GM12878 (cell line): ENCODE data around the gene TCP1. TPM values are rescaled to one million over a fixed set of nuclear protein-coding genes. Genes with fewer than 3 reads are reported as not detected.

ENCODE experiments used
- ATAC-seq: fragments of 200-7000 bp; cut with Tn5 transposase; 3 replicates; pipeline ENCODE4 v1.9.1; 2020; ENCODE audit warnings: mild to moderate bottlenecking, moderate library complexity
- BruUV-seq: library from RNA; stranded (reverse); fragments of 400-500 nt; replicated peaks from 2 replicates; lab custom pipeline; 2021; lab: Mats Ljungman, UMichigan
- CTCF ChIA-PET: fragments of 300-600 bp; sonication (Branson Sonifier 250); formaldehyde crosslinking; extraction: SDS; loops from one replicate; lab custom pipeline; 2021; ENCODE audit warnings: inconsistent platforms; lab: Yijun Ruan, JAX
- POLR2A ChIA-PET: fragments of 350-600 bp; formaldehyde crosslinking; extraction: SDS; loops from one replicate; lab custom pipeline; 2021; ENCODE audit warnings: inconsistent platforms; lab: Charles Lee
- RAD21 ChIA-PET: fragments of 300-600 bp; sonication (Branson Sonifier 250); formaldehyde crosslinking; loops from one replicate; lab custom pipeline; 2023; ENCODE audit warnings: antibody characterized with exemption; ENCODE audit not compliant: unreplicated experiment; lab: Charles Lee
- SMC1A ChIA-PET: fragments of 300-600 bp; sonication (Branson Sonifier 250); formaldehyde crosslinking; loops from one replicate; lab custom pipeline; 2023; ENCODE audit not compliant: unreplicated experiment, uncharacterized antibody; lab: Charles Lee
- DNase-seq: peaks from one replicate; pipeline ENCODE4 v3.0.0-alpha.2; 2011; ENCODE audit warnings: low read depth, low spot score
- FAIRE-seq: peaks from 3 replicates; lab custom pipeline; 2011; peaks lifted over from hg19 to GRCh38; lab: Jason Lieb, UNC
- H2AFZ ChIP-seq: 2 replicates; pipeline ENCODE4 v1.6.0; 2011; ENCODE audit warnings: low read depth, low read length, control low read depth; ENCODE audit not compliant: control insufficient read depth
- H3K27ac ChIP-seq: 2 replicates; pipeline ENCODE4 v1.5.1; 2011; ENCODE audit warnings: control low read depth; ENCODE audit not compliant: control insufficient read depth, insufficient read depth
- H3K27me3 ChIP-seq, 2 experiments: replicated peaks in 1 of 2; 2 replicates each; pipeline versions ENCODE4 v1.6.0 to v1.6.1; 2011; ENCODE audit warnings: low read length in 1 of 2; ENCODE audit not compliant: control insufficient read depth in 2 of 2, insufficient read depth in 2 of 2
- H3K36me3 ChIP-seq, 2 experiments: 2 replicates each; pipeline ENCODE4 v1.5.1; 2011; ENCODE audit warnings: low read length in 1 of 2; ENCODE audit not compliant: control insufficient read depth in 2 of 2, insufficient read depth in 2 of 2
- H3K4me1 ChIP-seq: 2 replicates; pipeline ENCODE4 v1.6.1; 2011; ENCODE audit warnings: mild to moderate bottlenecking, low read length, moderate library complexity, mixed read lengths; ENCODE audit not compliant: control insufficient read depth, insufficient read depth
- H3K4me2 ChIP-seq: 2 replicates; pipeline ENCODE4 v1.6.0; 2011; ENCODE audit warnings: control low read depth; ENCODE audit not compliant: control insufficient read depth, insufficient read depth
- H3K4me3 ChIP-seq: fragments of 200-600 bp; sonication (generic); 2 replicates; pipeline ENCODE4 v1.5.1; 2016
- H3K79me2 ChIP-seq: 2 replicates; pipeline ENCODE4 v1.6.0; 2011; ENCODE audit warnings: low read length; ENCODE audit not compliant: control insufficient read depth, insufficient read depth
- H3K9ac ChIP-seq: 2 replicates; pipeline ENCODE4 v1.8.0; 2011; ENCODE audit warnings: low read length, control low read depth, mixed read lengths; ENCODE audit not compliant: control insufficient read depth, insufficient read depth
- H3K9me3 ChIP-seq: replicated peaks from 3 replicates; pipeline ENCODE4 v1.5.1; 2011; ENCODE audit warnings: mild to moderate bottlenecking, low read length; ENCODE audit not compliant: control insufficient read depth, insufficient read depth
- H4K20me1 ChIP-seq: 2 replicates; pipeline ENCODE4 v1.6.0; 2011; ENCODE audit not compliant: control insufficient read depth, insufficient read depth
- BCLAF1 ChIP-seq: fragments of 450-650 bp; IDR thresholded peaks from 2 replicates; pipeline ENCODE4 v1.6.1; 2017; ENCODE audit warnings: antibody characterized with exemption, mild to moderate bottlenecking, moderate library complexity
- BRCA1 ChIP-seq: IDR thresholded peaks from 2 replicates; pipeline ENCODE4 v1.6.1; 2011; ENCODE audit warnings: low read depth, low read length, improper control_type of control experiment
- CREB1 ChIP-seq: IDR thresholded peaks from 2 replicates; pipeline ENCODE4 v1.6.1; 2012; ENCODE audit warnings: low read depth, mild to moderate bottlenecking, inconsistent platforms
- EZH2 ChIP-seq: IDR thresholded peaks from 2 replicates; pipeline ENCODE4 v1.6.1; 2012; ENCODE audit warnings: low read depth, mild to moderate bottlenecking, control low read depth, inconsistent platforms, low read length, borderline replicate concordance; ENCODE audit not compliant: control insufficient read depth
- FOXM1 ChIP-seq: IDR thresholded peaks from 2 replicates; pipeline ENCODE4 v1.6.1; 2012; ENCODE audit warnings: low read depth, mild to moderate bottlenecking, inconsistent platforms, low read length, moderate library complexity
- HDGF ChIP-seq: fragments of 450-650 bp; IDR thresholded peaks from 2 replicates; pipeline ENCODE4 v1.6.1; 2016; ENCODE audit warnings: antibody characterized with exemption
- NFIC ChIP-seq: IDR thresholded peaks from 2 replicates; pipeline ENCODE4 v1.6.1; 2012; ENCODE audit warnings: low read depth, mild to moderate bottlenecking, inconsistent platforms, low read length, moderate library complexity
- WRNIP1 ChIP-seq: IDR thresholded peaks from 2 replicates; pipeline ENCODE4 v1.6.1; 2011; ENCODE audit warnings: low read depth, low read length, improper control_type of control experiment, borderline replicate concordance
- ZNF217 ChIP-seq: fragments of 450-650 bp; IDR thresholded peaks from 2 replicates; pipeline ENCODE4 v1.6.1; 2017; ENCODE audit warnings: antibody characterized with exemption, mild to moderate bottlenecking
- ZNF622 ChIP-seq: fragments of 450-650 bp; IDR thresholded peaks from 2 replicates; pipeline ENCODE4 v1.6.1; 2017; ENCODE audit warnings: mild to moderate bottlenecking, inconsistent platforms
- WGBS: methylation state at CpG from one replicate; pipeline ENCODE4 v1.1.6; 2016; ENCODE audit warnings: low lambda C conversion rate; ENCODE audit not compliant: insufficient replicate concordance, insufficient coverage; ENCODE audit errors: missing lambda C conversion rate; 5-methylcytosine and 5-hydroxymethylcytosine counted together
- in situ Hi-C: fragments of 300-500 bp; cut with MboI; formaldehyde crosslinking; loops from 9 replicates; pipeline ENCODE4 v1.14.3; 2018; ENCODE audit warnings: mixed read lengths
- intact Hi-C: fragments of 100-400 bp; cut with micrococcal nuclease; formaldehyde crosslinking; loops from one replicate; pipeline ENCODE4 v1.14.2; 2022; ENCODE audit not compliant: unreplicated experiment
- polyA plus RNA-seq, 11 experiments: library from polyadenylated mRNA; depleted of rRNA in 4 of 11; unstranded in 6 of 11; stranded (reverse) in 5 of 11; fragments of >200 nt; fragmentation: Nextera tagmentation in 4 of 11; fragmentation: Illumina TruSeq in 1 of 11; extraction: Ambion mirVana in 4 of 11; extraction: Trizol in 1 of 11; gene quantifications; 1 replicate in 1 of 11; 2 replicates in 10 of 11; pipeline versions ENCODE4 v1.2.1 to v1.2.3, GENCODE V29; 2011 to 2016; ENCODE audit warnings: inconsistent platforms in 2 of 11, missing spikeins in 2 of 11, low read depth in 1 of 11
- total RNA-seq, 4 experiments: library from RNA; depleted of rRNA in 3 of 4; stranded (reverse); fragments of >200 nt in 3 of 4; fragmentation: Illumina TruSeq in 1 of 4; extraction: Trizol in 1 of 4; gene quantifications; 2 replicates each; pipeline versions ENCODE4 v1.2.1 to v1.2.3, GENCODE V29; 2013 to 2021
- TF ChIP-seq, protein P1 (sequence below): fragments of 450-650 bp; IDR thresholded peaks from 2 replicates; pipeline ENCODE4 v1.6.1; 2017; ENCODE audit warnings: mild to moderate bottlenecking

The TCP1 gene
- total and polyA plus RNA-seq, 10 of the 15 experiments (the other 5 are each of a cell fraction or from before 2014, with no cell fraction given), result 133 to 457 (median 306) TPM

DNA sequence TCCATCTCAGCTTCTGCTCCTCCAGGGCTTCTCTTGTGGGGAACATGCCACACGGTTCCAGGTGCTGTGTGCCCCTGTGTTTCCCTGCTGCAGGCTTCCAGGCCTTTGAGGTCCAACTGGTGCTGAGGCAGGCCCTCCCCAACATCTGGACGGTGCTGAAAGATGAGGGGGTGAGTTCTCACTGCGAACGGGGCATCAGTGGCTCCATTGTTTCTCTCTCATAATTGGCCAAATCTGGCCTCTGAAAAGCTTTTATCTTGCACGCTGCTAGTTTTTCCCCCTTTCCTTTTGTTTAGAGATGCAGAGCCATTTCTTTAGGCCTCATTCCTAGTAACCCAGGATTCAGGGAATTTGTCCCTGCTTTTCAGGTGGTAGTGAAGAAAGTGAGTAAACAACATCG, 19.2 kb upstream of the TCP1 start:
- Histone ChIP-seq H4K20me1 (no peaks in the 10 kb centered on the region), H3K4me2 (no peak overlapping the region), H3K9me3 (no peaks in the 10 kb centered on the region), H3K4me3 (no peak overlapping the region), H3K79me2 (no peaks in the 10 kb centered on the region), H3K27ac (no peak overlapping the region), H3K9ac (no peak overlapping the region; the same call in 1 of the 2 replicates), H3K36me3 (no peaks in the 10 kb centered on the region), H3K27me3 (no peaks in the 10 kb centered on the region), H2AFZ (peak overlapping the region; percentile 48; the same call in 1 of the 2 replicates), H3K4me1 (no peaks in the 10 kb centered on the region)
- POLR2A ChIA-PET, result no interaction called here
- in situ Hi-C loops, result no loop called here
- SMC1A ChIA-PET, result interaction anchor here (1.2 to 2.7 kb wide), 2 partner anchors 18 to 21 kb away, joined by 3 to 11 read pairs; partner anchors contain the start of gene MRPL18
- WGBS, result 97% methylated on average over 6 of the region's 6 CpGs
- TF ChIP-seq BRCA1 (no peak), ZNF622 (no peak), FOXM1 (no peak), ZNF217 (no peak), NFIC (no peak), WRNIP1 (no peak), BCLAF1 (no peak), CREB1 (no peak), HDGF (no peak), EZH2 (no peak)
- TF ChIP-seq, protein P1, sequence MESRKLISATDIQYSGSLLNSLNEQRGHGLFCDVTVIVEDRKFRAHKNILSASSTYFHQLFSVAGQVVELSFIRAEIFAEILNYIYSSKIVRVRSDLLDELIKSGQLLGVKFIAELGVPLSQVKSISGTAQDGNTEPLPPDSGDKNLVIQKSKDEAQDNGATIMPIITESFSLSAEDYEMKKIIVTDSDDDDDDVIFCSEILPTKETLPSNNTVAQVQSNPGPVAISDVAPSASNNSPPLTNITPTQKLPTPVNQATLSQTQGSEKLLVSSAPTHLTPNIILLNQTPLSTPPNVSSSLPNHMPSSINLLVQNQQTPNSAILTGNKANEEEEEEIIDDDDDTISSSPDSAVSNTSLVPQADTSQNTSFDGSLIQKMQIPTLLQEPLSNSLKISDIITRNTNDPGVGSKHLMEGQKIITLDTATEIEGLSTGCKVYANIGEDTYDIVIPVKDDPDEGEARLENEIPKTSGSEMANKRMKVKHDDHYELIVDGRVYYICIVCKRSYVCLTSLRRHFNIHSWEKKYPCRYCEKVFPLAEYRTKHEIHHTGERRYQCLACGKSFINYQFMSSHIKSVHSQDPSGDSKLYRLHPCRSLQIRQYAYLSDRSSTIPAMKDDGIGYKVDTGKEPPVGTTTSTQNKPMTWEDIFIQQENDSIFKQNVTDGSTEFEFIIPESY, result no peak
- DNase-seq (no peak), FAIRE-seq (no peak), ATAC-seq (no peak)
- RAD21 ChIA-PET, result interaction anchor here (1.2 kb wide), 1 partner anchor 17 kb away, joined by 3 read pairs; no protein-coding TSS in a partner anchor
- BruUV-seq, result no TSS peak
- CTCF ChIA-PET, result interaction anchor here (0.6 kb wide), 1 partner anchor 633 kb away, joined by 3 read pairs; no protein-coding TSS in a partner anchor
- intact Hi-C loops, result no loop called here
